SK-N-MC (cell line): ENCODE measurements around the gene MAPK12.

Experiments
- DNase-seq: peaks from one replicate; pipeline ENCODE4 v3.0.0-alpha.2; 2011; ENCODE audit warnings: low read depth, low spot score
- H3K27ac ChIP-seq: fragments of 200-600 bp; sonication (generic); 2 replicates; pipeline ENCODE4 v1.5.1; 2016; ENCODE audit warnings: mixed run types
- H3K36me3 ChIP-seq: fragments of 200-600 bp; sonication (generic); 2 replicates; pipeline ENCODE4 v1.6.1; 2017; ENCODE audit warnings: antibody characterized with exemption, low read length, mixed read lengths; ENCODE audit not compliant: insufficient read depth
- H3K4me3 ChIP-seq: fragments of 200-600 bp; sonication (generic); 2 replicates; pipeline ENCODE4 v1.5.1; 2016
- H3K9ac ChIP-seq: fragments of 200-600 bp; sonication (generic); 2 replicates; pipeline ENCODE4 v1.8.0; 2017; ENCODE audit warnings: mixed run types, mixed read lengths; ENCODE audit not compliant: insufficient read length
- H3K9me3 ChIP-seq: fragments of 200-600 bp; sonication (generic); 2 replicates; pipeline ENCODE4 v1.6.1; 2017; ENCODE audit warnings: low read depth, mild to moderate bottlenecking, antibody characterized with exemption, low read length, moderate library complexity, mixed read lengths
- EZH2 ChIP-seq: fragments of 200-600 bp; sonication (generic); IDR thresholded peaks from one replicate; pipeline ENCODE4 v1.6.1; 2017; ENCODE audit warnings: antibody characterized with exemption
- FOXP2 ChIP-seq: optimal IDR thresholded peaks from 2 replicates; pipeline ENCODE3; 2011; ENCODE audit warnings: mild to moderate bottlenecking, moderate library complexity; ENCODE audit not compliant: insufficient read depth; ENCODE audit errors: extremely low read length, control extremely low read depth
- POLR2AphosphoS5 ChIP-seq: IDR thresholded peaks from 2 replicates; pipeline ENCODE4 v1.6.1; 2012; ENCODE audit warnings: mild to moderate bottlenecking, low read depth, low read length, borderline replicate concordance

MAPK12 gene

GRCh38 chr22:50268655-50269113, 7.2 kb upstream of the MAPK12 start:
- H3K36me3 ChIP-seq, result no peaks in the 10 kb centered on the region
- no peaks in the 10 kb centered on the region for H3K9me3 ChIP-seq
- H3K27ac ChIP-seq, result no peak overlapping the region
- no peak overlapping the region for H3K4me3 ChIP-seq
- DNase-seq, result no peak
- no peak overlapping the region for H3K9ac ChIP-seq
- TF ChIP-seq EZH2, result no peak
- no peak for TF ChIP-seq POLR2AphosphoS5
- TF ChIP-seq FOXP2, result no peak

GRCh38 chr22:50267591-50268390, 6.3 kb upstream of the MAPK12 start:
- H3K9ac ChIP-seq, result no peak overlapping the region
- peak overlapping the region; percentile 70 for H3K4me3 ChIP-seq
- no peaks in the 10 kb centered on the region for H3K36me3 ChIP-seq
- DNase-seq, result no peak
- no peaks in the 10 kb centered on the region for H3K9me3 ChIP-seq
- TF ChIP-seq EZH2, result no peak
- no peak for TF ChIP-seq FOXP2
- H3K27ac ChIP-seq, result no peak overlapping the region

GRCh38 chr22:50266994-50267393, 5.5 kb upstream of the MAPK12 start:
- no peak for DNase-seq
- Histone ChIP-seq H3K4me3 (no peak overlapping the region), H3K36me3 (no peaks in the 10 kb centered on the region), H3K9ac (no peak overlapping the region), H3K27ac (no peak overlapping the region), H3K9me3 (no peaks in the 10 kb centered on the region)
- no peak for TF ChIP-seq EZH2
- no peak for TF ChIP-seq POLR2AphosphoS5
- no peak for TF ChIP-seq FOXP2

- no peak overlapping the region for H3K9ac ChIP-seq
- H3K27ac ChIP-seq, result no peak overlapping the region
- H3K9me3 ChIP-seq, result no peaks in the 10 kb centered on the region
- no peak overlapping the region for H3K4me3 ChIP-seq
- no peak for TF ChIP-seq EZH2
- no peak for TF ChIP-seq FOXP2
- no peak for TF ChIP-seq POLR2AphosphoS5
- DNase-seq, result no peak
- no peaks in the 10 kb centered on the region for H3K36me3 ChIP-seq
Measured at GRCh38 chr22:50264946-50265669, 3.6 kb upstream of the MAPK12 start.

DNA sequence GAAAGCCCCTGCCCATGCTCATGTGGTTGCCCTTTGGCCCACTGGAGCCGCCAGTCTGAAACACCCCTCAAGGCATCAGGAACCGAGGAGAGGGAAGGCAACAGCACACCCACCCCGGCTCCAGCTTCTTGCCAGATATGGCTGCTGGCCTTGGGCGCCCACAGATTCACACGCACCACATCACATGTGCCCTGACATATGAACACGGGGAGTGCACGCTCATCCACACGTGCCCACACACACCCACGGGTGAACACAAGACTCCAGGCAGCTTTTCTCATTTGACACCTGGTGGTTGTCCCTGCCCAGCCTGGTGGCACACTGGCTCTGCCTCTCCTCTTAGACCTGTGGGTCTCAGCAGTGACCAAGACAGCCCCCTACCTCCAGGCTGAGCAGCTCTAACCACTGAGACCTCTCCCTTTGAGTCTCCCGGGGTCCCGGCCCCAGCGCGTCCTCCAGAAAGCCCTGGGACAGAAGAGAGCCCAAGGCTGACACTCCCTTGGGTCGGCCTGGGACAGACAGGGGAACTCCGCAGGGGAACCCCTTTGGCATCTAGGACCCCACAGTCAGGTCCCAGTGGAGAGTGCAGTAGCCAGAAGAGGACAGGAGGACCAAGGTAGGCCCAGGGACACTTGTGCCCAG, 2.7 kb upstream of the MAPK12 start:
- no peak for DNase-seq
- H3K9me3 ChIP-seq, result no peaks in the 10 kb centered on the region
- TF ChIP-seq EZH2 (no peak), FOXP2 (no peak), POLR2AphosphoS5 (no peak)
- no peaks in the 10 kb centered on the region for H3K36me3 ChIP-seq
- no peak overlapping the region for H3K27ac ChIP-seq
- H3K4me3 ChIP-seq, result no peak overlapping the region
- no peak overlapping the region for H3K9ac ChIP-seq

- Histone ChIP-seq H3K4me3 (no peak overlapping the region), H3K9ac (no peak overlapping the region), H3K9me3 (no peaks in the 10 kb centered on the region), H3K36me3 (no peaks in the 10 kb centered on the region), H3K27ac (no peak overlapping the region)
- DNase-seq, result no peak
- no peak for TF ChIP-seq EZH2
- TF ChIP-seq FOXP2, result no peak
- no peak for TF ChIP-seq POLR2AphosphoS5
Measured at GRCh38 chr22:50262973-50263617, 1.6 kb upstream of the MAPK12 start.

GRCh38 chr22:50262460-50262911, 1.0 kb upstream of the MAPK12 start:
- H3K9me3 ChIP-seq, result no peaks in the 10 kb centered on the region
- no peak overlapping the region for H3K27ac ChIP-seq
- H3K9ac ChIP-seq, result no peak overlapping the region
- no peak for TF ChIP-seq FOXP2
- no peak for TF ChIP-seq POLR2AphosphoS5
- TF ChIP-seq EZH2, result no peak
- DNase-seq, result no peak
- no peak overlapping the region for H3K4me3 ChIP-seq
- H3K36me3 ChIP-seq, result no peaks in the 10 kb centered on the region
